ENCODE data around the gene GPR39. TPM values are rescaled to one million over a fixed set of nuclear protein-coding genes. Genes with fewer than 3 reads are reported as not detected.

The GPR39 gene
- total RNA-seq, 1 donor from 2014 or later, result not detected

DNA sequence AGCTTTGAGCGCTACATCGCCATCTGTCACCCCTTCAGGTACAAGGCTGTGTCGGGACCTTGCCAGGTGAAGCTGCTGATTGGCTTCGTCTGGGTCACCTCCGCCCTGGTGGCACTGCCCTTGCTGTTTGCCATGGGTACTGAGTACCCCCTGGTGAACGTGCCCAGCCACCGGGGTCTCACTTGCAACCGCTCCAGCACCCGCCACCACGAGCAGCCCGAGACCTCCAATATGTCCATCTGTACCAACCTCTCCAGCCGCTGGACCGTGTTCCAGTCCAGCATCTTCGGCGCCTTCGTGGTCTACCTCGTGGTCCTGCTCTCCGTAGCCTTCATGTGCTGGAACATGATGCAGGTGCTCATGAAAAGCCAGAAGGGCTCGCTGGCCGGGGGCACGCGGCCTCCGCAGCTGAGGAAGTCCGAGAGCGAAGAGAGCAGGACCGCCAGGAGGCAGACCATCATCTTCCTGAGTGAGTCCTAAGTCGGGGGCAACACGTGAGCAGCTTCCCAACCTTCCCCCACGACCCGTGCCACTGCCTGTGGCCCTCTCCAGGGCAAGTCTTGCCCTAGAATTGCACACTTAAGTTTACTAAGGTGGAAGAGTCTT lies 928 bp downstream of the GPR39 start:
- Mint-ChIP-seq H3K4me1 (ENCODE audit: low read depth) (no peaks in the 10 kb centered on the region), H3K36me3 (ENCODE audit: low read depth) (no peaks in the 10 kb centered on the region), H3K4me3 (no peak overlapping the region), H3K9me3 (no peaks in the 10 kb centered on the region), H3K27me3 (ENCODE audit: insufficient read depth) (peaks cover 11% of the 10 kb centered on the region), H3K27ac (no peak overlapping the region)
- DNase-seq (ENCODE audit: low spot score), result no peak
- intact Hi-C loops (cut with micrococcal nuclease), result no loop called here

GRCh38 chr2:132419235-132419634 lies 2.6 kb downstream of the GPR39 start:
- Mint-ChIP-seq H3K27ac (no peak overlapping the region), H3K9me3 (no peaks in the 10 kb centered on the region), H3K27me3 (ENCODE audit: insufficient read depth) (peaks cover 11% of the 10 kb centered on the region), H3K4me3 (no peak overlapping the region), H3K4me1 (ENCODE audit: low read depth) (no peaks in the 10 kb centered on the region), H3K36me3 (ENCODE audit: low read depth) (no peaks in the 10 kb centered on the region)
- intact Hi-C loops (cut with micrococcal nuclease), result no loop called here
- DNase-seq (ENCODE audit: low spot score), result no peak

DNA sequence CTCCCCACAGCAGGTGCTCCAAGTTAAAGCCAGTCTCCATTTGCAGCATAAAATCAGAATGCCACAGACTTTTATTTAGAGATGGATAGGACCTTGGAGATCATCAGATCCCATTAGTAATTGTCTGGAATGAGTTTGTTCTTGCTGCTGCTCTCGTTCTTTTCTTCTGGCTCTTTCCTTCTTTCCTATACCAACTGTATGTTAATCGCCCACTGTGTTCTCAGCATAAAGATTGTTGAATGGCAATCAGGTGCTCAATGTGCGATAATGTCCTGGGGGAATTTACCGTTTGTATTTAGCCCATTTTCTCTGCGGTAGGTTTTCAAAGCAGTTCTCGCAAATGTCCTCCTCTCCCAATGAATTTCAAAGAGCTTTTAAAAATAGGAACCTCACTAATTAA lies 3.3 kb downstream of the GPR39 start:
- intact Hi-C loops (cut with micrococcal nuclease), result no loop called here
- Mint-ChIP-seq H3K4me3 (no peak overlapping the region), H3K27ac (no peak overlapping the region)

GRCh38 chr2:132420816-132421805 lies 4.5 kb downstream of the GPR39 start:
- H3K36me3 Mint-ChIP-seq (ENCODE audit: low read depth), result no peaks in the 10 kb centered on the region
- H3K4me1 Mint-ChIP-seq (ENCODE audit: low read depth), result no peaks in the 10 kb centered on the region
- no peak for DNase-seq (ENCODE audit: low spot score)
- peaks cover 3% of the 10 kb centered on the region for H3K27me3 Mint-ChIP-seq (ENCODE audit: insufficient read depth)
- no peaks in the 10 kb centered on the region for H3K9me3 Mint-ChIP-seq
- no peak overlapping the region for H3K27ac Mint-ChIP-seq
- no peak overlapping the region for H3K4me3 Mint-ChIP-seq
- intact Hi-C loops (cut with micrococcal nuclease), result no loop called here

More for the DNA sequence above, 3.3 kb downstream of the GPR39 start:
- DNase-seq (ENCODE audit: low spot score), result no peak
- H3K9me3 Mint-ChIP-seq, result no peaks in the 10 kb centered on the region
- peaks cover 8% of the 10 kb centered on the region for H3K27me3 Mint-ChIP-seq (ENCODE audit: insufficient read depth)
- H3K36me3 Mint-ChIP-seq (ENCODE audit: low read depth), result no peaks in the 10 kb centered on the region
- H3K4me1 Mint-ChIP-seq (ENCODE audit: low read depth), result no peaks in the 10 kb centered on the region

DNA sequence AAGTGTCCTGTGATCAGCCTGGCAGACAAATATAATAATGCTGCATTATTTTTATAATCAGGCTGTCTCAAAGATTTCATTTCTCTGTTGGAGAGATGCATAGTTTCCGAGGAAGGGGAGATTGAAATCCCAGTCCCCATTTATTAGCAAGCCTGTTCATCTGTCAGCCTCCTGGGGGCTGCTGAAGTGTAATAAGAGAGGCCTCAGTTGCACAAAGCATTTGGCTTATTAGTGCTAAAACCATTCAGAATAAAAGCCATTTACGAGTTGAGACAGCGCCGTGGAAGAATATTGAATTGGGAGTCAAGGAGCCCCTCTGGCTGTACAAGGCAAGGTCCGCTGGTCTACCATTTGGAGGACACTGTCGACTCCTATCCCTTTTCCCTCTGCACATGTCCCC lies 6.1 kb downstream of the GPR39 start:
- intact Hi-C loops (cut with micrococcal nuclease), result no loop called here

GRCh38 chr2:132424526-132425121 lies 8.0 kb downstream of the GPR39 start:
- H3K4me3 Mint-ChIP-seq, result no peak overlapping the region
- intact Hi-C loops (cut with micrococcal nuclease), result no loop called here
- DNase-seq (ENCODE audit: low spot score), result no peak
- H3K9me3 Mint-ChIP-seq, result no peaks in the 10 kb centered on the region
- H3K4me1 Mint-ChIP-seq (ENCODE audit: low read depth), result no peaks in the 10 kb centered on the region
- H3K27me3 Mint-ChIP-seq (ENCODE audit: insufficient read depth), result no peaks in the 10 kb centered on the region
- H3K36me3 Mint-ChIP-seq (ENCODE audit: low read depth), result no peaks in the 10 kb centered on the region
- no peak overlapping the region for H3K27ac Mint-ChIP-seq

More for the DNA sequence above, 6.1 kb downstream of the GPR39 start:
- Mint-ChIP-seq H3K27me3 (ENCODE audit: insufficient read depth) (no peaks in the 10 kb centered on the region), H3K9me3 (no peaks in the 10 kb centered on the region), H3K4me3 (no peak overlapping the region), H3K27ac (no peak overlapping the region), H3K36me3 (ENCODE audit: low read depth) (no peaks in the 10 kb centered on the region), H3K4me1 (ENCODE audit: low read depth) (no peaks in the 10 kb centered on the region)
- DNase-seq (ENCODE audit: low spot score), result no peak

DNA sequence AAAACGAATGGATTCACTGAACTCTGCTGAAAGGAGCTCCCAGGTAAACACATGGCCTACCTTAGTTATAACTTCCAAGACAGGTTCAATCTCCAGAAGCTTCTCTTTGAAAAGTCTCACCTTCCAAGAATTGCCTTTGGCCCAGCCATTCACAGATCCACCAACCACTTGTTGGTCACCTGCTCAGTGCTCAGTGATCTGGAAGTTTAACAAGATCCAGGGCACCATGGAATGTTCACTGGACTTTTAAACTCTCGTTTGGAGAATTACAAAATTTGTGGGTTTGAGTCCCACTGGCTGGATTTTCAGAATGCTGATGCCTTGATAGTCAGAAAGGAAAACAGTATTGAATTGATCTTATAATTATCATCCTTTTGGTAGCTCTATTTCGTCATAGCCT lies 9.4 kb downstream of the GPR39 start:
- no peak overlapping the region for H3K27ac Mint-ChIP-seq
- DNase-seq (ENCODE audit: low spot score), result no peak
- H3K27me3 Mint-ChIP-seq (ENCODE audit: insufficient read depth), result no peaks in the 10 kb centered on the region
- no peaks in the 10 kb centered on the region for H3K9me3 Mint-ChIP-seq
- H3K4me3 Mint-ChIP-seq, result no peak overlapping the region
- H3K36me3 Mint-ChIP-seq (ENCODE audit: low read depth), result no peaks in the 10 kb centered on the region
- H3K4me1 Mint-ChIP-seq (ENCODE audit: low read depth), result no peaks in the 10 kb centered on the region
- intact Hi-C loops (cut with micrococcal nuclease), result no loop called here

- no peak overlapping the region for H3K4me3 Mint-ChIP-seq
- no peak overlapping the region for H3K27ac Mint-ChIP-seq
- intact Hi-C loops (cut with micrococcal nuclease), result no loop called here
- no peak for DNase-seq (ENCODE audit: low spot score)
- peaks cover 3% of the 10 kb centered on the region for H3K9me3 Mint-ChIP-seq
- no peaks in the 10 kb centered on the region for H3K27me3 Mint-ChIP-seq (ENCODE audit: insufficient read depth)
- H3K36me3 Mint-ChIP-seq (ENCODE audit: low read depth), result no peaks in the 10 kb centered on the region
- no peaks in the 10 kb centered on the region for H3K4me1 Mint-ChIP-seq (ENCODE audit: low read depth)
These were observed 10.1 kb downstream of the GPR39 start for GRCh38 chr2:132426656-132427055.

DNA sequence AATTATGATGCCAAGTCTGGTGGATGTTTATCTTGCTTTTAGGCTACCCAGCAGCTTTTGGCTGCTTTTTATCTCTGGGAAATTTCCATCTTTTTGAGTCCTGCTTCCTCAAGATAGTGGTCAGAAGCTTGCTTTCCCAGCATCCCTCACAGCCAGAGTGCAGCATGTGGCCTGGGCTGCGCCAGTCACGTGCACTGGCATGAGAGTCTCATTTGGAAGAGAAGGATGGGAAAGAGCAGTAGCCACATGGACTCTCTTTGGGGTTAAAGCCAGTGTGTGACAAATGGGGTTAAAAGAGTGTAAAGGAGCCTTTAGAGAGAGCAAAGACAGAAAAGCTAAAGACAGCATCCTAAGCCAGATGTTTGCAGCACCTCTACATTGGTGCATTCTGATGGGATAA lies 12.7 kb downstream of the GPR39 start:
- DNase-seq (ENCODE audit: low spot score), result no peak
- peaks cover 7% of the 10 kb centered on the region for H3K9me3 Mint-ChIP-seq
- intact Hi-C loops (cut with micrococcal nuclease), result no loop called here

DNA sequence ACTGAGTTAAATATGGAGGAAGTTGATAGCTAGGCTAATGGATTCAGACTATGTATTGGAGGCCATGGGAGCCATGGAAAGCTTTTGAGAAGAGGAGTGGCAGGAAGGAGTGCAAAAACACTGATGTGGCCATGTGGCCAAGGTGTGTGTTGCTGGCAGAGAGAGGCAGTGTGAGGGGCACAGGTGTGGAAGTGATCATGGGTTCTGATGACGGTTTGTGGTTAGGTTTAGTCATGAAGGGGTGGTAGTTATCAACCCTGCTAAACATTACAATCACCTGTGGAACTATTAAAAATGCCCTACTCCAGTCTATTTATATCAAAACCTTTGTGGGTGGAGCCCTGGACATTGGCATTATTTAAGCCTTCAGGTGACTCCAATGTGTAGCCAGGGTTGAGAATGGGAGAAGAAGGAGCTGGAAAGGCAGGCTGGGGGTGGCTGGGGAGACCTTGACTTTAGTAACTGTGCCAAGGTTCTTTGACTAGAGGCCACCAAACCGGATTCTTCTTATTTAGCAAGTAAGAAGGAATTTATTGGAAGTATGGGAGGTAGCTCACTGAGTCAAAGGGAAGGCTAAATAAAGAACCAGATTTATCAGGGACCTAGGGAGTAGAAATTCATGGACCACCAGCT lies 13.5 kb downstream of the GPR39 start:
- Mint-ChIP-seq H3K27me3 (ENCODE audit: insufficient read depth) (no peaks in the 10 kb centered on the region), H3K4me3 (no peak overlapping the region)

More for the DNA sequence above, 12.7 kb downstream of the GPR39 start:
- H3K4me3 Mint-ChIP-seq, result no peak overlapping the region
- no peaks in the 10 kb centered on the region for H3K27me3 Mint-ChIP-seq (ENCODE audit: insufficient read depth)
- no peaks in the 10 kb centered on the region for H3K4me1 Mint-ChIP-seq (ENCODE audit: low read depth)
- H3K27ac Mint-ChIP-seq, result no peak overlapping the region
- H3K36me3 Mint-ChIP-seq (ENCODE audit: low read depth), result no peaks in the 10 kb centered on the region

GRCh38 chr2:132430895-132431294 lies 14.3 kb downstream of the GPR39 start:
- intact Hi-C loops (cut with micrococcal nuclease), result no loop called here
- Mint-ChIP-seq H3K36me3 (ENCODE audit: low read depth) (no peaks in the 10 kb centered on the region), H3K27me3 (ENCODE audit: insufficient read depth) (no peaks in the 10 kb centered on the region), H3K27ac (no peak overlapping the region), H3K9me3 (peaks cover 9% of the 10 kb centered on the region), H3K4me1 (ENCODE audit: low read depth) (no peaks in the 10 kb centered on the region), H3K4me3 (no peak overlapping the region)
- DNase-seq (ENCODE audit: low spot score), result no peak

More for the DNA sequence above, 13.5 kb downstream of the GPR39 start:
- Mint-ChIP-seq H3K27ac (no peak overlapping the region), H3K4me1 (ENCODE audit: low read depth) (no peaks in the 10 kb centered on the region), H3K9me3 (peaks cover 7% of the 10 kb centered on the region), H3K36me3 (ENCODE audit: low read depth) (no peaks in the 10 kb centered on the region)
- no peak for DNase-seq (ENCODE audit: low spot score)
- intact Hi-C loops (cut with micrococcal nuclease), result no loop called here

- Mint-ChIP-seq H3K27ac (no peak overlapping the region), H3K4me1 (ENCODE audit: low read depth) (no peaks in the 10 kb centered on the region), H3K27me3 (ENCODE audit: insufficient read depth) (no peaks in the 10 kb centered on the region), H3K9me3 (peaks cover 11% of the 10 kb centered on the region), H3K4me3 (no peak overlapping the region), H3K36me3 (ENCODE audit: low read depth) (no peaks in the 10 kb centered on the region)
- intact Hi-C loops (cut with micrococcal nuclease), result no loop called here
- no peak for DNase-seq (ENCODE audit: low spot score)
These were observed 21.5 kb downstream of the GPR39 start for GRCh38 chr2:132437852-132438669.

Data from activated T-helper 1 cell treated with anti-CD3 and anti-CD28 coated beads, Interleukin-12 subunit alpha, Interleukin-12 subunit beta, Interleukin-2, Interleukin-4 antibody, amounts not matched to agents 30 ng/mL and 10 ng/mL and 1 ng/mL, durations not matched to agents 14 hours and 24 hours and 36 hours (primary cell).